BE2C (cell line): ENCODE results near the gene LAMA1.
"Not testable (repeated sequence)": the region's sequence is repeated elsewhere in the genome, so short reads cannot be mapped to it uniquely, and the experiment has no call there.

ENCODE experiments used
- DNase-seq: peaks from one replicate; pipeline ENCODE4 v3.0.0-alpha.2; 2020
- H3K27me3 ChIP-seq: fragments of 250-450 bp; sonication (Bioruptor Pico); 2 replicates; pipeline ENCODE4 v1.5.1; 2020; ENCODE audit warnings: mild to moderate bottlenecking
- H3K36me3 ChIP-seq: fragments of 250-450 bp; sonication (Bioruptor Pico); 2 replicates; pipeline ENCODE4 v1.5.1; 2020; ENCODE audit warnings: mild to moderate bottlenecking
- H3K4me1 ChIP-seq: fragments of 250-450 bp; sonication (Bioruptor Pico); 2 replicates; pipeline ENCODE4 v1.5.1; 2020
- H3K4me3 ChIP-seq: 2 replicates; pipeline ENCODE4 v1.5.1; 2011; ENCODE audit warnings: low read depth, low read length
- H3K9me3 ChIP-seq: fragments of 250-450 bp; sonication (Bioruptor Pico); 2 replicates; pipeline ENCODE4 v1.5.1; 2020
- TF ChIP-seq, protein P1 (sequence below): IDR thresholded peaks from 2 replicates; pipeline ENCODE4 v1.5.1; 2012; ENCODE audit warnings: mild to moderate bottlenecking, low read depth, low read length

Gene LAMA1

GRCh38 chr18:7155887-7156286 is 38.3 kb upstream of the LAMA1 start:
- Histone ChIP-seq H3K4me1 (no peaks in the 10 kb centered on the region), H3K27me3 (no peaks in the 10 kb centered on the region), H3K36me3 (no peaks in the 10 kb centered on the region), H3K9me3 (no peaks in the 10 kb centered on the region), H3K4me3 (no peak overlapping the region)
- TF ChIP-seq, protein P1, sequence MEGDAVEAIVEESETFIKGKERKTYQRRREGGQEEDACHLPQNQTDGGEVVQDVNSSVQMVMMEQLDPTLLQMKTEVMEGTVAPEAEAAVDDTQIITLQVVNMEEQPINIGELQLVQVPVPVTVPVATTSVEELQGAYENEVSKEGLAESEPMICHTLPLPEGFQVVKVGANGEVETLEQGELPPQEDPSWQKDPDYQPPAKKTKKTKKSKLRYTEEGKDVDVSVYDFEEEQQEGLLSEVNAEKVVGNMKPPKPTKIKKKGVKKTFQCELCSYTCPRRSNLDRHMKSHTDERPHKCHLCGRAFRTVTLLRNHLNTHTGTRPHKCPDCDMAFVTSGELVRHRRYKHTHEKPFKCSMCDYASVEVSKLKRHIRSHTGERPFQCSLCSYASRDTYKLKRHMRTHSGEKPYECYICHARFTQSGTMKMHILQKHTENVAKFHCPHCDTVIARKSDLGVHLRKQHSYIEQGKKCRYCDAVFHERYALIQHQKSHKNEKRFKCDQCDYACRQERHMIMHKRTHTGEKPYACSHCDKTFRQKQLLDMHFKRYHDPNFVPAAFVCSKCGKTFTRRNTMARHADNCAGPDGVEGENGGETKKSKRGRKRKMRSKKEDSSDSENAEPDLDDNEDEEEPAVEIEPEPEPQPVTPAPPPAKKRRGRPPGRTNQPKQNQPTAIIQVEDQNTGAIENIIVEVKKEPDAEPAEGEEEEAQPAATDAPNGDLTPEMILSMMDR = no peak
- DNase-seq = no peak

- Histone ChIP-seq H3K27me3 (no peaks in the 10 kb centered on the region), H3K36me3 (no peaks in the 10 kb centered on the region), H3K4me1 (no peaks in the 10 kb centered on the region), H3K9me3 (no peaks in the 10 kb centered on the region), H3K4me3 (no peak overlapping the region)
- DNase-seq = no peak
- TF ChIP-seq, protein P1 = no peak
These were observed 37.5 kb upstream of the LAMA1 start for GRCh38 chr18:7155092-7155491.

DNA sequence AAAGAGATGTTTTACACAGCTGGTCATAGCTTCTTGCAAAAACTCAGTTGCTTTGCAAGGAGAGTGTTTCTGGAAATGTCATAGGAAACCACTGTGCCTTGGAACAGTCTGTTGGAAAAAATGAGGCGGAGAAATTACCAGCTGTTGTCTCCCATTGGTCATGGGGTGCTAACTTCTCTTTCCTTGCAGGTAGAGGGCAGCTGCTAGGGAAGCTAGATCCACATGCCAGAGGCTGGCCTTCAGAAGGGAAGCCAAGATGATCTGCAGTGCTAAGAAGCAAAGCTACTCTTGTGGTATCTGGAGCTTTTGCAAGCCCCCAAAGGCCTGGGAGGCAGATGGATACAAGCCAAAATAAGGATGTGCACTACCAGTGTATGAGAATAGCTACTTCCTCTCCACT is 34.8 kb upstream of the LAMA1 start:
- no peak for DNase-seq

DNA sequence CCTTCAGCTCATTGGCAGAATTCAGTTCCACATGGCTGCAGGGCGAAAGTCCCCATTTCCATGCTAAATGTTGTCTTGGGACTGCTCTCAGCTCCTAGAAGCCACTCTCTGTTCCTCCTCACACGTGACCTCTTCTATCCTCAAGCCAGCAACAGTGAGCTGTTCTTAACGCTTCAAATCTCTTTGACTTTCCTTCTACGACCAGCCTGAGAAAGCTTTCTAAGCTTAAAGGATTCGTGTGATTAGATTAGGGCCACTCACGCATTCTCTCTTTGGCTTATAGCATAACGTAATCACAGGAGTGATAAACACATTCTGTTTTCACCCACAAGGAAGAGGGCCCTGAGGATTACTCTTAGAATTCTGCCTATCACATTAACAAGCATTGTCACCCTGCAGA is 29.8 kb upstream of the LAMA1 start:
- H3K9me3 ChIP-seq = no peaks in the 10 kb centered on the region
- no peaks in the 10 kb centered on the region for H3K27me3 ChIP-seq
- no peaks in the 10 kb centered on the region for H3K36me3 ChIP-seq
- H3K4me1 ChIP-seq = no peaks in the 10 kb centered on the region
- no peak overlapping the region for H3K4me3 ChIP-seq
- TF ChIP-seq, protein P1 = no peak
- no peak for DNase-seq

More for the DNA sequence above, 34.8 kb upstream of the LAMA1 start:
- Histone ChIP-seq H3K9me3 (no peaks in the 10 kb centered on the region), H3K4me1 (no peaks in the 10 kb centered on the region), H3K4me3 (no peak overlapping the region), H3K27me3 (no peaks in the 10 kb centered on the region), H3K36me3 (no peaks in the 10 kb centered on the region)
- TF ChIP-seq, protein P1 = no peak

DNA sequence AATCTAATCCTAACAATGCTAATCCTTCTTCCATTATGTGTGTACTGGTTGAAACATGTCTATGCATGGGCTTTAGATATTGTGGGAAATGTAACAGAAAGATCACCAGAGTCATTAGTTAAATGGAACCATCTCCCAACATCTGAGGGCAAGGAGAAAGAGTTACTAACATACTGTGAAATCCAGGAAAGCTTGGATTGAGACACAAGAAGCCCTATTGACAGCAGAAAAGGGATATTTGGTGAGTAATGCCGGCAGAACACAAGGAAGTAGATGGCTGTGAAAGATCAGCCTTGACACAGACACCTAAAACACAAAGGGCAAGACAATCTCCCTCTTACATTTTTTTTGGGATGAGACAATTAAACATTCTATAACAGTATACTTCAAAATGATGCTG is 28.5 kb upstream of the LAMA1 start:
- Histone ChIP-seq H3K4me3 (no peak overlapping the region), H3K27me3 (no peaks in the 10 kb centered on the region), H3K36me3 (no peaks in the 10 kb centered on the region), H3K4me1 (no peaks in the 10 kb centered on the region), H3K9me3 (no peaks in the 10 kb centered on the region)
- no peak for DNase-seq
- TF ChIP-seq, protein P1 = no peak

DNA sequence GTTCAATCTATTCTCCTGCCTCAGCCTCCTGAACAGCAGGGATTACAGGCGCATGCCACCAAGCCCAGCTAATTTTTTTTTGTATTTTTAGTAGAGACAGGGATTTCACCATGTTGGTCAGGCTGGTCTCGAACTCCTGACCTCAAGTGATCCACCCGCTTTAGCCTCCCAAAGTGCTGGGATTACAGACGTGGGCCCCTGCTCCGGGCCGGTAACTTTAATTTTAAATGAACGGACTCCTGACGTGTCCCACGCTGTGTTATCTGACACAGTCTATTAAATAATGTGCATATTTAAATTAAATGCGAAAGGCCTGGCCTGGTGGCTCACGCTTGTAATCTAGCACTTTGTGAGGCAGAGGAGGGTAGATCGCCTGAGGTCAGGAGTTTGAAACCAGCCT is 27.3 kb upstream of the LAMA1 start:
- not testable (repeated sequence) for H3K4me3 ChIP-seq, H3K9me3 ChIP-seq, H3K36me3 ChIP-seq, DNase-seq, H3K27me3 ChIP-seq, H3K4me1 ChIP-seq

DNA sequence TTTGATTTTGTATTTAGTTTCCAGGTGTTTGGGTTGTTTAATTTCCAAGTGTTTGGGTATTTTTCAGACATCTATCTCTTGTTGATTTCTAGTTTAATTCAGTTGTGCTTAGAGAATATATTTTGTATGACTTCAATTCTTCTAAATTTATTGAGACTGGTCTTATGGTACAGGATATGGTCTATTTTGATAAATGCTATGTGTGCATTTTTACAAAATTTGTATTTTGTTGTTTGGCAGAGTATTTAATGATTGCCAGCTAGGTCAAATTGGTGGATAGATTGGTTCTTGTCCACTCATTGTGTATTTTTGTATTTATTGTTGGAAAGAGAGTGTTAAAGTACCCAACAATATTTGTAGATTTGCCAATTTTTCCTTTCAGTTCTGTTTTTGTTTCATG is 23.7 kb upstream of the LAMA1 start:
- TF ChIP-seq, protein P1 = no peak
- no peaks in the 10 kb centered on the region for H3K27me3 ChIP-seq
- no peak for DNase-seq
- H3K4me3 ChIP-seq = no peak overlapping the region
- H3K36me3 ChIP-seq = no peaks in the 10 kb centered on the region
- no peaks in the 10 kb centered on the region for H3K4me1 ChIP-seq
- H3K9me3 ChIP-seq = no peaks in the 10 kb centered on the region
